Measurements from ENCODE around the gene RASL10A. TPM values are rescaled to one million over a fixed set of nuclear protein-coding genes. Genes with fewer than 3 reads are reported as not detected.

The RASL10A gene
- total and polyA plus RNA-seq, 7 donors: 0.32 to 3.3 (median 0.80) TPM

DNA sequence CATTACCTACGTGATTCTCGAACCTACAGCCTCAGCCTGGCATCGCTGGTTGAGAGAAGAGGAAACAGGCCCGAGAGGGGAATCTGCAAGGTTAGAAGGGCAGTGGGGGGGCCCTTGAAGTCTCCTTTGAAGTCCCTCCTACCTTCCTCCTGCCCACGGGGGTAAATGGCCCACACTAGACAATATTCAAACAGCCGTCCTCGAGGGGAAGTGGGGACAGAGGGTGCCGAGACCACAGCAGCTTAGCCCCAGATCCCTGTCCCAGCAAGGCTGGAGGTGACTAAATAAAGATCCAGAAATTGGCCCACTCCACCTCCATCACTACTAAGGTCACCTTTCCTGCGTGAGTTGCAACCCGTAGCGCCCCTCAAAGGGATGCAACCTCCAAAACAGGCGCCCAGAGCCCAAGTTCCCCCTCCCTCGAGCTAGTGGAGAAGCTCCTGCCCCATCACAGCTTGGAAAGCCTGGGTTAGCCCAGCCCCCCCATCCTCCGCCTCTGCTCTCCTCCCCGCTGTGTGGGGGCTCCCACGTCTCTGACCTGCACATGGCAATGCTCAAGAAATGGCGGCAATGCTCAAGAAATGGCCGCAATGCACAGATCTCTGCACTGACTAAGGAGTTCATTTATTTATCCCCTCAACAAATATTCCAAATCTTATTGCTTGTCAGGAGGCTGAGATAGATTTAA lies 788 bp upstream of the RASL10A start:
- Histone ChIP-seq H3K27me3 (ENCODE audit: insufficient read depth in 3 of 3, low read length in 2 of 3) (peaks cover 0 to 35% (median 15%) of the 10 kb centered on the region in 3 donors), H3K9me3 (no peaks in the 10 kb centered on the region), H3K36me3 (ENCODE audit: insufficient read depth in 1 of 2, low read depth in 1 of 2) (no peaks in the 10 kb centered on the region), H3K4me3 (no peak overlapping the region), H3K4me1 (peaks cover 10% of the 10 kb centered on the region), H3K27ac (no peak overlapping the region)
- intact Hi-C loops (cut with DNase I): no loop called here
- DNase-seq (peak in 1 of 2 donors; percentile 46), ATAC-seq (no peak)
- no peak for TF ChIP-seq CTCF (IDR thresholded peaks at IDR 0.05)
- WGBS, 3 donors: 73 to 82% (median 80%) methylated on average over 18 of the region's 18 CpGs

GRCh38 chr22:29314537-29315285 lies 786 bp downstream of the RASL10A start:
- intact Hi-C loops (cut with DNase I): no loop called here
- no peak overlapping the region for H3K27ac ChIP-seq
- H3K36me3 ChIP-seq (ENCODE audit: insufficient read depth in 1 of 2, low read depth in 1 of 2): no peaks in the 10 kb centered on the region
- no peak for ATAC-seq
- TF ChIP-seq CTCF (IDR thresholded peaks at IDR 0.05): no peak
- peak in 1 of 2 donors; percentile 54 for DNase-seq
- no peaks in the 10 kb centered on the region for H3K9me3 ChIP-seq
- peaks cover 17% of the 10 kb centered on the region for H3K4me1 ChIP-seq
- 5 to 8% (median 6%) methylated on average over 56 to 69 of the region's 69 CpGs for WGBS, 3 donors
- peaks cover 0 to 35% (median 15%) of the 10 kb centered on the region in 3 donors for H3K27me3 ChIP-seq (ENCODE audit: insufficient read depth in 3 of 3, low read length in 2 of 3)
- H3K4me3 ChIP-seq: peak overlapping the region; percentile 58

- TF ChIP-seq CTCF (IDR thresholded peaks at IDR 0.05): no peak
- Histone ChIP-seq H3K4me1 (peaks cover 26% of the 10 kb centered on the region), H3K4me3 (no peak overlapping the region), H3K9me3 (no peaks in the 10 kb centered on the region), H3K36me3 (ENCODE audit: insufficient read depth in 1 of 2, low read depth in 1 of 2) (no peaks in the 10 kb centered on the region), H3K27me3 (ENCODE audit: insufficient read depth in 3 of 3, low read length in 2 of 3) (peaks cover 0 to 35% (median 15%) of the 10 kb centered on the region in 3 donors), H3K27ac (no peak overlapping the region)
- DNase-seq: peak in 1 of 2 donors; percentile 39
- ATAC-seq: no peak
- intact Hi-C loops (cut with DNase I): no loop called here
- WGBS, 3 donors: 34 to 49% (median 40%) methylated on average over 45 to 51 of the region's 51 CpGs
Measured at GRCh38 chr22:29313576-29314466, 1.7 kb downstream of the RASL10A start.

- no peak overlapping the region for H3K27ac ChIP-seq
- no peak overlapping the region for H3K4me3 ChIP-seq
- peak in 1 of 2 donors; percentile 79 for DNase-seq
- no peaks in the 10 kb centered on the region for H3K36me3 ChIP-seq (ENCODE audit: insufficient read depth in 1 of 2, low read depth in 1 of 2)
- TF ChIP-seq CTCF (IDR thresholded peaks at IDR 0.05): peak; percentile 43
- ATAC-seq: peak; percentile 22 to 59 (median 46)
- H3K9me3 ChIP-seq: no peaks in the 10 kb centered on the region
- WGBS, 3 donors: 24 to 40% (median 33%) methylated on average over 38 to 44 of the region's 44 CpGs
- H3K4me1 ChIP-seq: peaks cover 32% of the 10 kb centered on the region
- intact Hi-C loops (cut with DNase I): no loop called here
- H3K27me3 ChIP-seq (ENCODE audit: insufficient read depth in 3 of 3, low read length in 2 of 3): peaks cover 0 to 35% (median 15%) of the 10 kb centered on the region in 3 donors
Measured at GRCh38 chr22:29313126-29313575, 2.3 kb downstream of the RASL10A start.
